Breast epithelium (tissue), 4 donors: Measurements from ENCODE around the gene TRIL. TPM values are rescaled to one million over a fixed set of nuclear protein-coding genes. Genes with fewer than 3 reads are reported as not detected.

Experiments used
- DNase-seq, 2 donors: peaks; one replicate each; pipeline ENCODE4 v3.0.0-alpha.2; 2019; ENCODE audit warnings: low spot score in 2 of 2
- H3K27ac ChIP-seq, 2 donors: fragments of 200-600 bp; sonication (generic) in 1 of 2; one replicate each; pipeline ENCODE4 v1.5.1; 2016 to 2019; ENCODE audit warnings: mild to moderate bottlenecking in 1 of 2
- H3K27me3 ChIP-seq, 2 donors: fragments of 200-600 bp; sonication (generic) in 1 of 2; one replicate each; pipeline versions ENCODE4 v1.5.1 to v1.6.0; 2017 to 2019; ENCODE audit warnings: control low read depth in 1 of 2, mild to moderate bottlenecking in 1 of 2
- H3K36me3 ChIP-seq: fragments of 200-600 bp; one replicate; pipeline ENCODE4 v1.5.1; 2019
- H3K4me1 ChIP-seq, 2 donors: fragments of 200-600 bp; sonication (generic); one replicate each; pipeline ENCODE4 v1.5.1; 2016 to 2019; ENCODE audit warnings: control low read depth in 1 of 2
- H3K4me3 ChIP-seq, 3 donors: fragments of 200-600 bp; sonication (generic); 1 replicate in 2 of 3; 2 replicates in 1 of 3; pipeline ENCODE4 v1.5.1; 2016 to 2019; ENCODE audit warnings: mild to moderate bottlenecking in 3 of 3, moderate library complexity in 2 of 3
- H3K9me3 ChIP-seq, 2 donors: fragments of 200-600 bp; sonication (generic) in 1 of 2; one replicate each; pipeline ENCODE4 v1.5.1; 2016 to 2019; ENCODE audit warnings: control low read depth in 1 of 2
- CTCF ChIP-seq, 3 donors: fragments of 450-650 bp; IDR thresholded peaks; one replicate each; pipeline ENCODE4 v1.5.1; 2016 to 2017; ENCODE audit warnings: antibody characterized with exemption in 3 of 3, mild to moderate bottlenecking in 3 of 3, moderate library complexity in 3 of 3
- POLR2A ChIP-seq: fragments of 450-650 bp; IDR thresholded peaks from one replicate; pipeline ENCODE4 v1.6.1; 2016; ENCODE audit warnings: antibody characterized with exemption, mild to moderate bottlenecking, moderate library complexity
- POLR2AphosphoS5 ChIP-seq, 3 donors: sonication (generic); formaldehyde crosslinking; IDR thresholded peaks; one replicate each; pipeline ENCODE4 v1.6.1; 2017; ENCODE audit warnings: antibody characterized with exemption in 3 of 3
- intact Hi-C: fragments of 100-400 bp; cut with DNase I; formaldehyde crosslinking; loops from one replicate; pipeline ENCODE4 v1.15.1; 2023; ENCODE audit warnings: low total_unique reads
- total RNA-seq, 3 donors: library from RNA; depleted of rRNA; stranded (reverse); fragments of >200 nt; gene quantifications; one replicate each; pipeline ENCODE4 v1.1.0, GENCODE V29; 2016

Gene TRIL
- total RNA-seq, 3 donors from 2014 or later: 0.48 to 8.3 (median 8.2) TPM

DNA sequence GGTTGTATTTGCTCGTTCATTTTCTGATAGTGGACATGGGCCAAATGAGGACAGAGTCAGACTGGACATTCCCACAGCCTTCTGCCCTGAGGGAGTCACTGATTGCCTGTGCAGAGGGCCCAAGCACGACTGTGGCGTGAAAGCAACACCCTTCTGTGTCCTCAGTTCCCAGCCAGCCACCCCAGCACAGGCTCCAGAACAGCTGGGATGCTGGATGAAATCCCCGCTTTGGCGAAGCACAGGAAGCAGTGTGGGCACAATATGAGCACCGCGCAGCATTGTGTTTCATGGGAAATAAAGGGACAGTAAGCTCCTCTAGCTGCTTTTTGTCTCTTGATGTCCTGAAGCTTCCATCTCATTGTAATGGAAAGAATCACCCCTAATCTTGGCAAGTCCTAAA, 20.5 kb downstream of the TRIL start:
- intact Hi-C loops: loop anchor here (5.0 kb wide), 1 partner anchor 680 kb away; no protein-coding TSS in a partner anchor
- TF ChIP-seq CTCF (IDR thresholded peaks at IDR 0.05): no peak
- TF ChIP-seq POLR2AphosphoS5 (IDR thresholded peaks at IDR 0.05): no peak
- TF ChIP-seq POLR2A: no peak
- no peaks in the 10 kb centered on the region for H3K9me3 ChIP-seq
- H3K4me3 ChIP-seq: no peak overlapping the region
- no peaks in the 10 kb centered on the region for H3K36me3 ChIP-seq
- no peak overlapping the region for H3K27ac ChIP-seq
- H3K27me3 ChIP-seq: no peaks in the 10 kb centered on the region
- peaks cover 0 to 8% of the 10 kb centered on the region in 2 donors for H3K4me1 ChIP-seq
- DNase-seq: no peak

DNA sequence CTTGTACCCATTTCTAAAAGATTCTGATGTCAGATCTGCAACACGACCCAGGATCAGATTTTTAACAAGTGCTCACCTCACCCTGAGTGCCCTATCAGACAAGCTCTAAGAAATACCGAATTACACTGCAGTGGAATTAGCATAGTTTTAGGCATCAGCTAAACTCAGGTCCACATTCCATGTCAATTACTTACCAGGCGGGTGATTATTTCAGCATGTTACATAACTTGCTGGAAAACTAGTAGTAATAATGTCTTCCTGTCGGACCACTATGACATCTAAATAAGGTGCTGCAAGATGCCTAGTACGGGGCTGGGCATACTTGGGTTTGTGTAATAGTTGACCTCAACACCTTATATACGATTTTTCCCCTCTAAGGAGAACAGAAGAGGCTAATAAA, 21.0 kb downstream of the TRIL start:
- Histone ChIP-seq H3K27ac (no peak overlapping the region), H3K4me1 (peaks cover 0 to 8% of the 10 kb centered on the region in 2 donors), H3K4me3 (no peak overlapping the region), H3K9me3 (no peaks in the 10 kb centered on the region), H3K27me3 (no peaks in the 10 kb centered on the region), H3K36me3 (no peaks in the 10 kb centered on the region)
- no peak for DNase-seq
- intact Hi-C loops: loop anchor here (5.0 kb wide), 1 partner anchor 680 kb away; no protein-coding TSS in a partner anchor
- TF ChIP-seq CTCF (IDR thresholded peaks at IDR 0.05) (no peak), POLR2A (no peak), POLR2AphosphoS5 (IDR thresholded peaks at IDR 0.05) (no peak)

GRCh38 chr7:28933846-28934320, 24.2 kb downstream of the TRIL start:
- Histone ChIP-seq H3K27me3 (no peaks in the 10 kb centered on the region), H3K36me3 (no peaks in the 10 kb centered on the region), H3K27ac (peak overlapping the region; percentile 22 to 54), H3K4me3 (peak overlapping the region in 1 of 3 donors; percentile 9), H3K4me1 (peaks cover 0 to 8% of the 10 kb centered on the region in 2 donors), H3K9me3 (no peaks in the 10 kb centered on the region)
- intact Hi-C loops: no loop called here
- TF ChIP-seq POLR2A (no peak), CTCF (IDR thresholded peaks at IDR 0.05) (no peak), POLR2AphosphoS5 (IDR thresholded peaks at IDR 0.05) (no peak)
- no peak for DNase-seq

DNA sequence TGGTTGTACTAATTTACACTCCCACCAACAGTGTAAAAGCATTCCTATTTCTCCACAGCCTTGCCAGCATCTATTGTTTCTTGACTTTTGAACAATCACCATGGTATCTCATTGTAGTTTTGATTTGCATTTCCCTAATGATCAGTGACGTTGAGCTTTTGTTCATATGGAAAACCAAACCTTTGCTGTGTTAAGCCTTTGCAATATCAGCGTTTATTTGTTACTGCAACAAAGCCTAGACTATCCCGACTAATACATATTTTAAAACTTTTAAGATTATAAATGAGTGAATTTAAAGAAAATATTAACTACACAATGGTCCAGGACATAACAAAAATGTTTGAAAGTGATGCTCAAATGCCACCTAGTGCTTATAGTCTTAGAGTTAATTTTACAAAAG, 26.6 kb downstream of the TRIL start:
- Histone ChIP-seq H3K9me3 (no peaks in the 10 kb centered on the region), H3K4me1 (peaks cover 0 to 8% of the 10 kb centered on the region in 2 donors), H3K27ac (no peak overlapping the region), H3K36me3 (no peaks in the 10 kb centered on the region), H3K4me3 (no peak overlapping the region), H3K27me3 (no peaks in the 10 kb centered on the region)
- no peak for TF ChIP-seq POLR2A
- TF ChIP-seq CTCF (IDR thresholded peaks at IDR 0.05): no peak
- no peak for TF ChIP-seq POLR2AphosphoS5 (IDR thresholded peaks at IDR 0.05)
- no peak for DNase-seq
- intact Hi-C loops: no loop called here

GRCh38 chr7:28926871-28927597, 31.1 kb downstream of the TRIL start:
- intact Hi-C loops: loop anchor here (2.0 to 10.0 kb wide), 2 partner anchors 168 to 480 kb away; no protein-coding TSS in a partner anchor
- Histone ChIP-seq H3K4me1 (no peaks in the 10 kb centered on the region), H3K27me3 (no peaks in the 10 kb centered on the region), H3K4me3 (peak overlapping the region; percentile 51 to 62 (median 53)), H3K27ac (peak overlapping the region in 1 of 2 donors; percentile 39), H3K9me3 (no peaks in the 10 kb centered on the region), H3K36me3 (no peaks in the 10 kb centered on the region)
- TF ChIP-seq POLR2AphosphoS5 (IDR thresholded peaks at IDR 0.05) (peak; percentile 26 to 35 (median 32)), CTCF (IDR thresholded peaks at IDR 0.05) (peak; percentile 77 to 82 (median 79)), POLR2A (no peak)
- peak; percentile 62 to 76 for DNase-seq
